Glomerular endothelial cell (primary cell): Measurements from ENCODE around the gene EGFLAM. TPM values are rescaled to one million over a fixed set of nuclear protein-coding genes. Genes with fewer than 3 reads are reported as not detected.

Source experiments
- DNase-seq: peaks from one replicate; pipeline ENCODE4 v3.0.0-alpha.2; 2011; ENCODE audit warnings: low read depth, low spot score; ENCODE audit errors: extremely low read depth
- total RNA-seq: library from RNA; depleted of rRNA; stranded (reverse); fragments of >200 nt; gene quantifications from 2 replicates; pipeline ENCODE4 v1.2.3, GENCODE V29; 2015

Gene EGFLAM
- total RNA-seq, 1 donor from 2014 or later: 1.2 TPM

GRCh38 chr5:38443390-38443789, 185.0 kb downstream of the EGFLAM start:
- DNase-seq: no peak

GRCh38 chr5:38445374-38446028, 187.1 kb downstream of the EGFLAM start:
- no peak for DNase-seq

GRCh38 chr5:38446029-38446522, 187.7 kb downstream of the EGFLAM start:
- DNase-seq: no peak

- no peak for DNase-seq
These were observed 188.7 kb downstream of the EGFLAM start for GRCh38 chr5:38447056-38447455.

- DNase-seq: no peak
These were observed 189.4 kb downstream of the EGFLAM start for GRCh38 chr5:38447786-38448185.

GRCh38 chr5:38448568-38449350, 190.4 kb downstream of the EGFLAM start:
- DNase-seq: no peak

- DNase-seq: no peak
These were observed 192.3 kb downstream of the EGFLAM start for GRCh38 chr5:38450627-38451026.

- no peak for DNase-seq
These were observed 192.8 kb downstream of the EGFLAM start for GRCh38 chr5:38451074-38451725.

- no peak for DNase-seq
These were observed 193.8 kb downstream of the EGFLAM start for GRCh38 chr5:38452201-38452600.

- no peak for DNase-seq
These were observed 195.1 kb downstream of the EGFLAM start for GRCh38 chr5:38453506-38453905.

GRCh38 chr5:38453921-38454320, 195.6 kb downstream of the EGFLAM start:
- DNase-seq: no peak

- DNase-seq: no peak
These were observed 197.5 kb downstream of the EGFLAM start for GRCh38 chr5:38455796-38456330.

- no peak for DNase-seq
These were observed 198.5 kb downstream of the EGFLAM start for GRCh38 chr5:38456657-38457399.

GRCh38 chr5:38458174-38458573, 199.8 kb downstream of the EGFLAM start:
- DNase-seq: no peak

- no peak for DNase-seq
These were observed 204.7 kb downstream of the EGFLAM start for GRCh38 chr5:38462976-38463633.

- peak; percentile 64 for DNase-seq
These were observed 205.5 kb downstream of the EGFLAM start for GRCh38 chr5:38463634-38464521.

GRCh38 chr5:38465061-38465460, 206.7 kb downstream of the EGFLAM start:
- DNase-seq: no peak

- DNase-seq: no peak
These were observed 207.5 kb downstream of the EGFLAM start for GRCh38 chr5:38465702-38466423.
